Activated naive CD4-positive, alpha-beta T cell (primary cell): Measurements from ENCODE around the gene KCNK2.

ENCODE experiments used
- DNase-seq, 4 experiments: peaks; one replicate each; lab custom pipeline; 2025; lab: John Stamatoyannopoulos, UW

Gene KCNK2

GRCh38 chr1:215256936-215257679 is 174.6 kb downstream of the KCNK2 start:
- no peak for DNase-seq

- no peak for DNase-seq
Observed at GRCh38 chr1:215260711-215261110, 178.2 kb downstream of the KCNK2 start.

- DNase-seq = no peak
Observed at GRCh38 chr1:215262106-215262505, 179.6 kb downstream of the KCNK2 start.

- DNase-seq = no peak
Observed at GRCh38 chr1:215263636-215264035, 181.1 kb downstream of the KCNK2 start.

GRCh38 chr1:215264649-215265048 is 182.1 kb downstream of the KCNK2 start:
- no peak for DNase-seq

- DNase-seq = no peak
Observed at GRCh38 chr1:215267495-215267894, 185.0 kb downstream of the KCNK2 start.

GRCh38 chr1:215269955-215270354 is 187.4 kb downstream of the KCNK2 start:
- DNase-seq = no peak

GRCh38 chr1:215273838-215274516 is 191.4 kb downstream of the KCNK2 start:
- no peak for DNase-seq

GRCh38 chr1:215276582-215276981 is 194.0 kb downstream of the KCNK2 start:
- DNase-seq = no peak

GRCh38 chr1:215277532-215277931 is 195.0 kb downstream of the KCNK2 start:
- DNase-seq = no peak

GRCh38 chr1:215279682-215280081 is 197.1 kb downstream of the KCNK2 start:
- DNase-seq = no peak

- DNase-seq = no peak
Observed at GRCh38 chr1:215282557-215282956, 200.0 kb downstream of the KCNK2 start.

- DNase-seq = no peak
Observed at GRCh38 chr1:215285013-215285800, 202.7 kb downstream of the KCNK2 start.
